ENCODE data around the gene SHF.

GRCh38 chr15:45157974-45158373, 29.8 kb downstream of the SHF start:
- no peak for TF ChIP-seq CTCF (conservative IDR thresholded peaks at IDR 0.05 in 1 of 2, IDR thresholded peaks at IDR 0.05 in 1 of 2; ENCODE audit: low read depth in 1 of 2, low read length in 2 of 2)
- no peak for TF ChIP-seq EZH2 (IDR thresholded peaks at IDR 0.05; ENCODE audit: low read length, missing control alignments)
